NCI-H748 (cell line): ENCODE results near the gene PGLYRP4.
A peak's percentile ranks its signal among the peaks of the same experiment; 100 is the strongest.

Experiments
- DNase-seq: peaks from one replicate; lab custom pipeline; 2025; ENCODE audit not compliant: unreplicated experiment; lab: John Stamatoyannopoulos, UW

Gene PGLYRP4

DNA sequence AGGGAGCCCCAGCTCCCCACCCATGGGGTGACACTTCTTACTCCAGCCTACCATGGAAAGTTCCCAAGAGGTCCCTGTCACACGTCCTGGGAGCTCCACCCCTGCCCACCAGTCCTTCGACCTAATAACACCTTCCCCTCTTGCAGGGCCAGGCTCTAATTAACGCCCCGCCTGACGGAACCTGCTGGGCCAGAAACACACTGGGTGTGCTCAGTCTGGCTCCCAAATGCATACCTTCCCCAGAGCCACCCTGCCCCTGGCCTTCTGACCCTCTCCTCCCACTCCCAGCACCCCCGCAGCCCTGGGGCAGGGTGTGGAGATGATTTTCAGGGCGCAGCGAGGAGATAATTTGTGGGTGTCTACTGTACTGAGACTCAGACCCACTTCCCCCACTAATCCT, 56.5 kb downstream of the PGLYRP4 start:
- no peak for DNase-seq

GRCh38 chr1:153291514-153291913, 57.1 kb downstream of the PGLYRP4 start:
- no peak for DNase-seq

DNA sequence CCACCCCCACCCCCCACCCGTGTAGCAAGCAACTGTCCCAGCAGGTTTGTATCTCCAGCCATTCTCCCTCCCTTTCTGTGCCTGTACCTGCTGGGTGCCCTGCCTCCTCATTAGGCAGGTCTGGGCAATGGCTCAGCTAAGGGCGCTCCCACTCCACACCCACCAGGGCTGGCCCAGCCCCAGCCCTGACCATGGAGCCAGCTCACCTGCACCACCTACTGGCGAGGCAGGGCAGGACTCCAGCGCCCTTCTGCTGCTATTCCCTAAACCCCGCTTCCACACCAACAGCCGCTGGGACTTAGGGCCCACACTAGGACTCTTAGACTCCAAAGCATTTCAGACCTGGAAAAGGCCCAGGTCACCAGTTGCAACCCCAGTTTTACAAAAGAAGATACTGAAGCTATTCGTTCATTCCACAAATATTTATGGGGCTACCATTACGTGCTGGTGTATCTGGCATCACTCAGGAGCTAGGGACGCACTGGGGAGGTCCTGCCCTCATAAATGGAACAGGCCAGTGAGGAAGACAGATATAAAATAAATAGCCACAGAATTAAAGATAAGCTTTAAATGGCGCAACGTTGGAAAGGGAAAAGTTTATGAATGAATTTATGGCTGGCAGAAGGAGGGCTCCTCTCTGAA, 59.9 kb downstream of the PGLYRP4 start:
- DNase-seq: peak; percentile 28
